Panc1 (cell line): ENCODE measurements around the gene UTY.

Experiments
- POLR2AphosphoS5 ChIP-seq: IDR thresholded peaks from 2 replicates; pipeline ENCODE4 v1.6.1; 2012; ENCODE audit warnings: mild to moderate bottlenecking, low read depth, low read length, moderate library complexity
- TF ChIP-seq, protein P1 (sequence below): fragments of 450-650 bp; IDR thresholded peaks from 2 replicates; pipeline ENCODE4 v1.5.1; 2017; ENCODE audit warnings: mild to moderate bottlenecking

DNA sequence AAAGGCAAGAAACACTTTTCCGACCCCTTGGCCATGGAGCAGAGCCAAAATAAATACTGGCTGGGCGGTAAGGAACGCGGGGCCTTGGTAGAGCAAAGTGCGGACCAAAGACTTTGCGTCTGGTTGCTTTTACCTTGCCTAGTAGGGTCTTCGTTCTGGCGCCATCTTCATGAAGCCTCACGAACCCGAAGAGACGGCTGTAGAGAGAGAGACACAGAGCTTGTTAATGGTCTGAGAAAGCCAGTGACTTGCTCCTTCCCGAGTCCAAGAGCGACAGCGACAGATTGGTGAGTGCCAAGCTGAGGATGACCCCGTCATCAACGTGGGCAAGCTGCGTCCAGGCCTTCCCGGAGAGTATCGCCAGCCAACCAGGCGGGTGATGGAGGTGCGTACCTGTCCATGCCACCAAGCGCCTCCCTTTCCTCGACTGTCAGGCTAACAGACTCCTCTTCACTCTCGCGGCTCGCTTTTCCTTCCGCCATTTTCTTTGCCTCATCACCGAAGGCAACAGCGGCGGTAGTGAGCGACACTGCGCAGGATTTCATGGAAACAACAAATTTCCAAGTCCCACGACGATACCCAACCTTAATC, 617 bp downstream of the UTY start:
- TF ChIP-seq, protein P1, sequence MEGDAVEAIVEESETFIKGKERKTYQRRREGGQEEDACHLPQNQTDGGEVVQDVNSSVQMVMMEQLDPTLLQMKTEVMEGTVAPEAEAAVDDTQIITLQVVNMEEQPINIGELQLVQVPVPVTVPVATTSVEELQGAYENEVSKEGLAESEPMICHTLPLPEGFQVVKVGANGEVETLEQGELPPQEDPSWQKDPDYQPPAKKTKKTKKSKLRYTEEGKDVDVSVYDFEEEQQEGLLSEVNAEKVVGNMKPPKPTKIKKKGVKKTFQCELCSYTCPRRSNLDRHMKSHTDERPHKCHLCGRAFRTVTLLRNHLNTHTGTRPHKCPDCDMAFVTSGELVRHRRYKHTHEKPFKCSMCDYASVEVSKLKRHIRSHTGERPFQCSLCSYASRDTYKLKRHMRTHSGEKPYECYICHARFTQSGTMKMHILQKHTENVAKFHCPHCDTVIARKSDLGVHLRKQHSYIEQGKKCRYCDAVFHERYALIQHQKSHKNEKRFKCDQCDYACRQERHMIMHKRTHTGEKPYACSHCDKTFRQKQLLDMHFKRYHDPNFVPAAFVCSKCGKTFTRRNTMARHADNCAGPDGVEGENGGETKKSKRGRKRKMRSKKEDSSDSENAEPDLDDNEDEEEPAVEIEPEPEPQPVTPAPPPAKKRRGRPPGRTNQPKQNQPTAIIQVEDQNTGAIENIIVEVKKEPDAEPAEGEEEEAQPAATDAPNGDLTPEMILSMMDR = no peak
- TF ChIP-seq POLR2AphosphoS5 = no peak
